GM21717 (cell line): ENCODE results near the gene EFR3B.
"Not testable (repeated sequence)": the region's sequence is repeated elsewhere in the genome, so short reads cannot be mapped to it uniquely, and the experiment has no call there.

Experiments
- ATAC-seq: cut with Tn5 transposase; IDR thresholded peaks from one replicate; pipeline ENCODE4 v1.9.1; 2021; ENCODE audit warnings: mild to moderate bottlenecking, moderate library complexity; ENCODE audit not compliant: unreplicated experiment

Gene EFR3B, protein sequence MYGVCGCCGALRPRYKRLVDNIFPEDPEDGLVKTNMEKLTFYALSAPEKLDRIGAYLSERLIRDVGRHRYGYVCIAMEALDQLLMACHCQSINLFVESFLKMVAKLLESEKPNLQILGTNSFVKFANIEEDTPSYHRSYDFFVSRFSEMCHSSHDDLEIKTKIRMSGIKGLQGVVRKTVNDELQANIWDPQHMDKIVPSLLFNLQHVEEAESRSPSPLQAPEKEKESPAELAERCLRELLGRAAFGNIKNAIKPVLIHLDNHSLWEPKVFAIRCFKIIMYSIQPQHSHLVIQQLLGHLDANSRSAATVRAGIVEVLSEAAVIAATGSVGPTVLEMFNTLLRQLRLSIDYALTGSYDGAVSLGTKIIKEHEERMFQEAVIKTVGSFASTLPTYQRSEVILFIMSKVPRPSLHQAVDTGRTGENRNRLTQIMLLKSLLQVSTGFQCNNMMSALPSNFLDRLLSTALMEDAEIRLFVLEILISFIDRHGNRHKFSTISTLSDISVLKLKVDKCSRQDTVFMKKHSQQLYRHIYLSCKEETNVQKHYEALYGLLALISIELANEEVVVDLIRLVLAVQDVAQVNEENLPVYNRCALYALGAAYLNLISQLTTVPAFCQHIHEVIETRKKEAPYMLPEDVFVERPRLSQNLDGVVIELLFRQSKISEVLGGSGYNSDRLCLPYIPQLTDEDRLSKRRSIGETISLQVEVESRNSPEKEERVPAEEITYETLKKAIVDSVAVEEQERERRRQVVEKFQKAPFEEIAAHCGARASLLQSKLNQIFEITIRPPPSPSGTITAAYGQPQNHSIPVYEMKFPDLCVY

DNA sequence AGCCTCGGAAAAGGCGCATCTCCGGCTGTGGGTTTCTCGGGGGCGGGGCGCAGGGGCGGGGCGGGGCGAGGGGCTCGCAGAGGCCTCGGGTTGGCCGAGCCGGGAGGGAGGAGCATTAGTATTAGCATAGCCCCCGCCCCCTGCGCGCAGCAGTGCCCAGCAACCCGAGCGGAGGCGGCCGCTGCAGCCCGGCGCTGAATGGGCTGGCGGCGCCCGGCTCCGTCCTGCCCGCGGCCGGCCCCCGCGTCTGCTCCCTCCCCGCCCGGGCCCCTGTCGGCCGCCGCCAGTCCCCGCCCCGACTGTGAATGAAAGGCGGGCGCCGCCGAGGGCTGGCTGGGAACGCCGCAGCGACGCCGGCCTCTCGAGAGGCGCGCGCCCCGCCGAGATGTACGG, at the start of gene EFR3B:
EFR3B (plus strand) TSS at position 149 of the 393 bp plus-strand sequence; CDS start at position 386, 237 bp downstream.
- peak; percentile 80 for ATAC-seq

DNA sequence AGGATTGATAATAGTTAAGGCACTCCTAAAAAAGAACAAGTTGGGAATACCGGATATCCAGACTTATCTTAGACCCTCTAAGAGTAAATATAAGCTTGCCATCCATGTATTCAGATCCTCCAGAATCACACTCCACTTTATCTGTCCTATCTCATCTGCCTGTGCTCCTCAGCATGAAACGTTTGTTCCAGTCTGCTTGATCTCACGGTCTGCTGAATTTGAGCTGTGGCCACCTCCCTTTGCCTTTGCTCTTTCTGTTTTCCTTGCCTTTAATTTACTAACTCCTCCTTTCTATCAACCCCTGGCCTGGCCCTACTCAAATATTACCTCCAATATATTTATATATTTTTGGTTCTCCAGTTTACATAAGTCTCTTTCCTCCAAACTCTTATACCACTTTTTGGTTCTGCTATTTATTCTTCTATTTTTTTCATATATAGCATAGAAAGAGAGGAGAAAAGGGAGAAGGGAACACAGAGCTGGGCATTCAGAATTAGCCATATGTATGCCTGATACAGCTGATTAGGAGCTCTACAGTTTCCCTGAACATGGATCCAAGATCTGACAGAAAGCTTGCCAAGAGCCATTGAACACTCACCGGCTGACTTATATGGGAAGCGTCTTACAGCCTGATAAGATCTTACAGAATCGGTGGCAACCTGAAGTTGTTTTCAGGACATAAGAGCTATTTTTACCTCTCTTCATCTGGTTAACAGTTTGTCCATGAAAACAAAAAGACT, 48.3 kb upstream of the EFR3B start:
- ATAC-seq = no peak

DNA sequence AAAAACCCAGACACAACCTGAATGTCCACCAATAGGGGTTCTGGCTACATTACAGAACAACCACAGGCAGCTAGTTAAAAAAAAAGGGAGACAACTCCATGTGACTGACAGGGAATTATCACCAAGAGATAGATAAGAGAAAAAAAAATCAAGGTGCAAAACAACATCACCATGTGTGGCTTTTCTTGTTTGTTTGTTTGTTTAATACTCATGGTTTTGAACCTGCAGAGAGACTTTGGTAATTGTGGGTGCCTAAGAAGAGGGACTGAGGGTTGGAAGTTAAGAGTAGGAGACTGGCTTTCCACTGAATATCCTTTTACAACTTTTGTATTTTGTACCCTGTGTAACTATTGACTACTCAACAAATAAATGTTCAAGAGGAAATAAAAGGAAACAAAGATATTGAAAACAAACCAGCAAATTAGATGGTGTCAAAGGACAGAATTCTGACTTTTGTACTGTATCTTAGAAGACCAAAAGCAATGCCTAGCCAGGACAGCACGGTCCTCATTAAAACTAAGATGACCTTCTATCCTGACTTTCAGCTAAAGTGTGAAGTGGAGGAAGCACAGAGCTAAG, 47.6 kb upstream of the EFR3B start:
- no peak for ATAC-seq

DNA sequence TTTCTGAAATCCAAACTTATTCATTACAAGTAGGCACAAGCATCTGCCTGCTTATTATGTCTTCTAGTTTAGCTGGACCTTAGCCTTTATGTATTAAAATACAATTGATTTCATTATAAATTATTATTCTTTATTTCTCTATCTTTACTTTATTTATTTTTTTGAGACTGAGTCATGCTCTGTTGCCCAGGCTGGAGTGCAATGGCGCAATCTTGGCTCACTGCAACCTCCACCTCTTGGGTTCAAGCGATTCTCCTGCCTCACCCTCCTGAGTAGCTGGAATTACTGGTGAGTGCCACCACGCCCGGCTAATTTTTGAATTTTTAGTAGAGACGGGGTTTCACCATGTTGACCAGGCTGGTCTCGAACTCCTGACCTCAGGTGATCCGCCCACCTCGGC, 42.8 kb upstream of the EFR3B start:
- ATAC-seq = not testable (repeated sequence)

DNA sequence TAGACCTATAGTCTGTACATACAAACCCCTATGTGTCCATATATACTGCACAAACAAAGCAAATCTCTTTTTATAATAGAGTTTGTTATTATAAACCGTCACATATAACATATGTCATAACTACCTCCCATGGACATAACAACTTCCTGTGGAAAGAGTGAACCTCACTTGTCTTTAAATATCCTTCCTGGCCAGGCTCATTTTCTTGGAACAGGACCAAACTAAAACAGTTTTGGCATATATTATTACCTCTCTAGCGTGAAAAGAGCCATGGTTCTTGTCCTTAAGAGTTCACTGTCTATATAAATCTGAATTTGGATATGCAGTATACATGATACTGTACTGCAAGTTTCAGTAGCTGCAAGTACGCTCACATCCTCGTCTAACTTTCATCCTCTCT, 41.8 kb upstream of the EFR3B start:
- ATAC-seq = no peak

DNA sequence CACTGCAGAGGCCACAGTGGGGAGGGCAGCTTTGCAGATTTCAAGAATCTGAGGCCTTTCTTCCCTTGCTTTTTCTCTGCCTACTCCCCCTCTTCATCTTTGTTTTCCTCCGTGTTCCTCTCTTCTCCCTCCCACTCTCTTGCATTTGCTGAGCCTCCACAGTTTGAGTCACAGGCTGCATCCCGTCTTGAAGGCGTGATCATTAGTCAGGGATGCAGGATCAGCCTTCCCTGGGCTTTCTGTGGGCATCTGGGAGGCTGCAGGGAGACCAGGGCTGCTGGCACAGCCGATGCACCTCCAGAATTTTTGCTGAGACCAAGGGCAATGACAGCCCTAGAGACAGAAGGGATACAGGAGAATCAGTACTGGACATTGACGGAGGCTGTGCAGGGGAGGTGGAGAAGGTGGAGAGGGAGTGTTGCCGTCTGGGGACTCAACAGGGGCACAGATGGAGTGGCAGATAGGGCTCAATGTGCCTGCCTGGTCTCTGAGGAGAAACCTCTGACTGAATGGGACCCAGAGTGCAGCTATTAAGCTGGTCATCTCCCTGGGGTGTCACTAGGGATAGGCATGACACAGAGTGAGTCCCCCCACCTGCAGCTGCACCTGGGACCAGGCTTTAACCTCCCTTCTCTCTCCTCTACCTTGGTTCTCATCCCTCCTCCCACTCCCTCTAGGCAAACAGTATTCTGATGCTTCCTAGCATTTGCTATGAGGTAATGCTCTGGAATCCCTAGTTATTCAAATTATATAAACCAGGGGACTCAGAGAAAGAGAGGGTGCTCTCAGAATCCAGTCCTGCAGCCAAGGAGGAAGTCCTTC, 41.2 kb upstream of the EFR3B start:
- no peak for ATAC-seq

DNA sequence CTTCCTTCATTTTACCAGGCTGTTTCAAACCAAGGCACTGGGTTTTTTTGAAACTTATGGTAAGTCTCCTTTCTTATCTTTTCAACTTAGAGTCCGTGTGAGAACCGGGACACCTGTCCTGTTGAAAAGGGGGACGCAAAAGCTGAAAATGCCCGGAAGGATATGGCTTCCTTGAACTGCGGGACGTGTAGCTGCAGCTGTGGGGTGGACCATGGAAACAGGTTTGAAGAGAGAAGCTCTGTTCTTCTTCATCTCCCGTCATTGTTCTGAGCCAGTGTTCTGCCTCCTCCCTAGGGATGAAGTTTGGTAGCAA, 40.6 kb upstream of the EFR3B start:
- no peak for ATAC-seq

DNA sequence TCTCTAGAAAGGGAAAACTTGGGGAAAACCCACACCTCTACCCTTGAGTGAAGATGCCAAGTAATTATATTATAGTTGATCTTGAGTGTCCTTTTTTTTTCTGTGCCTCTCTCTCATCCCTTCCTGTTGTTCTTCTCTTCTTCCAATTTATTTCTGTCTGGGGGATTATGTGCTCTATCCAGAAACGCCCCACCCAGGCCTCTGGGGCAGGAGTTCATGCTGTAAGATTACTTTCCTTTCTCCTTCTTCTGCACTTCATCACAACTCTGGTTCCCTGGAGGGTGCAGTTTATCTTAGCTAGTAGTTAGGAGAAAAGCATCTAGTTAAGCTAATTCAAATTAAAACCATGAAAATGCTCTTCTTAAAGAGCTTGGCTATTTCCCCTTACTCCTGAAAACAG, 39.8 kb upstream of the EFR3B start:
- ATAC-seq = no peak

DNA sequence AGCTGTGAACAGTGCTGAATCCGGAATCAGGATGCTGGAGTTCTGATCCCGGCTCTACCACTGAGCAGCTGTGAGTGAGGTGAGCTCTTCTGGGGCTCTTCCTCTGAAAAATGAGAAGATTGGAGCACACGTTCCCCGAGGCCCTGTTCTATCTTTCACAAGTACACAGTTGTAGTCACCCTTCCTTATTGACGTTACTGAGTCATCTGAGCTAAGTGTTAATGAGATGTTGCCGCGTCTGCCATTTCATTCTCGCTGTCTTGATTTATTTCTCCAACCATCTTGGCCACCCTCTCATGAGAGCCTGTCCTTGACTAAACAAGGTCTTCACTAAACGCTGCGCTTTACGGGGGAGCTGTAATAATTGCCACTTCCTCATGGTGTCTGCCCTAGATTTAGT, 31.9 kb upstream of the EFR3B start:
- ATAC-seq = no peak

DNA sequence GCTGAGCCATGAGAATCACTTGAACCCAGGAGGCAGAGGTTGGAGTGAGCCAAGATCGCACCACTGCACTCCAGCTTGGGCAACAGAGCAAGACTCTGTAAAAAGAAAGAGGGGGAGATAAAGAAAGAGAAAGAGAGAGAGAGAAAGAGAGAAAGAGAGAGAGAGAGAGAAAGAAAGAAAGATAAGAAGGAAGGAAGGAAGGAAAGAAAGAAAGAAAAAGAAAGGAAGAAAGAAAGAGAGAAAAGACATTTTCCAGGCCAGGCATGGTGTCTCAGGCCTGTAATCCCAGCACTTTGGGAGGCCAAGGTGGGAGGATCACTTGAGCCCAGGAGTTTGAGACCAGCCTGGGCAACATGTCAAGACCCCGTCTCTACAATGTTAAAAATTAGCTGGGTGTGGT, 30.5 kb upstream of the EFR3B start:
- not testable (repeated sequence) for ATAC-seq

DNA sequence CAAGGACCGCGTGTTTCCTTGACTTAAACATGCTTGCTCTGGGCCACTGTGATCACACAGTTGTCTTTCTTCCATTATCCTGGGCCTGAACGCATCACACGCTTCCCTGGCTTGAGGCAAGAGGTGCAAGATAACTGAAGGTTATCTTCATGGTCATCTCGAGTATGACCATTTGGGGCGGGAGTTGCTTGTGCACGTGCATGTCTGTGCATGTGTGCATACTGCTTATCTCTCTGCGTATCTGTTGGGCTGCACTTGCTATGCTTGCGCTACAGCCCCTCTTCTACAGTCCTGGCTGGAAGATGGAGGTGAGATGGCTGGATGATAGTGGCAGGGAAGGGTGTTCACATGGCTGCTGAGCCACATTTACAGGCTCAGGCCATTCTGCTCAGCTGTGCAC, 27.2 kb upstream of the EFR3B start:
- no peak for ATAC-seq

DNA sequence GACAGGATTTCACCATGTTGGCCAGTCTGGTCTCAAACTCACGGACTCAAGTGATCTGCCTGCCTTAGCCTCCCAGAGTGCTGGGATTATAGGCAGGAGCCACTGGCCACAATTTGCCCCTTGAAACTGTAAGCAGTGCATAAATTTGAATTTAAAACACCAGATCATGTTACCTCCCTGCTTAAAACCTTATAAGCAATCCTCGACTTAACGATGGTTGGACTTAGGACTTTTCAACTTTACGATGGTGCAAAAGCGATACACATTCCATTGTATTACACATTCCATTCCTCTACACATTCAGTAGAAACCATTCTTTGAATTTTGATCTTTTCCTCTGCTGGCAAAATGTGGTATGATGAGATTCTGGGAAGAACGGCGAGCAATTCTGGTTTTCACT, 23.2 kb upstream of the EFR3B start:
- ATAC-seq = no peak

DNA sequence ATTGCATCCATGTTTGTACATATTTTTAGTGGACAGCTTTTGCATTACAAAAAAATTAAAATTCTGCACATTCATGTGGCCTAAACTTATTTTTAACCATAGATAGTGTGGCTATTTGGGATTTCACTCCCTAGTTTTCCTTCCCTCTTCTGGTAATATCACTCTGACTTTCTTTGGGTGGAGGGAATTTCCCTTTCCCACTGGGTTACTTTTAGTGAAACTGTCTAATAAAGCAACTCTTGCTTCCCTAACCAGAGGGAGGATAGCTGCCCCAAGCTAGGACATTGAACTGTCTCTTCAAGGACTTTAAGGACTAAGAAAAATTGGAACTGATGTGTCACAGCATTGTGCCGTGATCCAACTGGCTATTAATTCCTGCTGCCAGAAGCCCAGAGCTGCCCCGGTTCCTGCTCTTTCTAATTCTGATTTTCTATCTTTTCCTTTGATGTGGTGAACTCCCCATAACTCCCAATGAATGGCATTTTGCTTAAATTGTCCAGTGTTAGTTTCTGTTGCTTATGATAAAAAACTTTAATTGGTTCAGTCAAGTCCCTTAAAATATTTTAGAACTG, 20.0 kb upstream of the EFR3B start:
- ATAC-seq = no peak

DNA sequence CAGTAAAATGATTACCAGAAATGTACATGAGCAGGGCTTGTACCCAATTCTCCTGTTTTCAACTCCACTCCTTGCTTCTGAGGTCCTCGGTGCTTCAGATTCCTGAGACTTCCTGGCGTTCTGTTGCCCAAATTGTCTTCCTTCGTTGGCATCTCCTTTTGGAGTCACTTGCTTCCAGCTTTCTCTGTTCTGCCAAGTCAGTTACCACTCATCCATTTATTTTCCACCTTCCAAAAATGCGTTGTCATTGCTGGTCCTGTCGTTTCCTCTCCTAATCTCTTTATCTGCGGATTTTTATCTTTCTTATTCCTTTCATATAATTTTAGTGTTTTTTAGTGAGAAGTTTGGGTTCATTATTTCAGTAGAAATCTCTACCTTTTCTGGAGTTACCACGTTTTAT, 18.5 kb upstream of the EFR3B start:
- no peak for ATAC-seq

DNA sequence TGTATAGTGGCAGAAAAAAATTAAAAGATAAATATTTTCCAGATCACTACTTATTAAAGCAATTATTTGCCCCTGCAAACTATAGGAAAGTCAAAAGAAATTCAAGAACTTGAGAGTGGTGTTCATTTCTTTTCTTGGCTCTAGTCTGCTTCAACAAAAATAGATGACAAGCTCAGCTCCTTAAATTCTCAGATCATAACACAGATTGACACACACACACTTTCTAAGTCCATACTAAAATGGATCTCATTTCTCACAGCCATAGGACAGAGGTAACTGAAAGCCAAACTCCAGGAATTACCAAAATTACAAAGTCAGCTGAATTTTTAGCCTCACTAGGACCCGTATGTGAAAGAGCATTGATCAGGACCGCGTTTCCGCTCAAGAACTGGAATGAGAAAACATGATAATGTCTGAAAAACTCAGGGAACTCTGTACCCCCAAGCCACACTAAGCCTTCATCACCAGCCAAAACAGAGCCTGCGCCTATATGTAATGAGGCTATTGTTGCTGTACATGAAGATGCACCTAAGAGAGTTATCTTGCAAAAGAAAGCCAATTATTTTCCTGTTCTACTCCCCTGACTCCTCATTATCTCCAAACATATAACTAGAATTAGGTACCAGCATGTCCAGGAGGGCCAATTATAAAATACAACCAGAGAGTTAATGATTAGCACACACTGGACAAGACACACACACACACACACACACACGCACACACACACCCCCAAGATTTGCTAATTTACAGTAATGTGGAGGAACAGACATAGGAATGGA, 16.5 kb upstream of the EFR3B start:
- no peak for ATAC-seq

DNA sequence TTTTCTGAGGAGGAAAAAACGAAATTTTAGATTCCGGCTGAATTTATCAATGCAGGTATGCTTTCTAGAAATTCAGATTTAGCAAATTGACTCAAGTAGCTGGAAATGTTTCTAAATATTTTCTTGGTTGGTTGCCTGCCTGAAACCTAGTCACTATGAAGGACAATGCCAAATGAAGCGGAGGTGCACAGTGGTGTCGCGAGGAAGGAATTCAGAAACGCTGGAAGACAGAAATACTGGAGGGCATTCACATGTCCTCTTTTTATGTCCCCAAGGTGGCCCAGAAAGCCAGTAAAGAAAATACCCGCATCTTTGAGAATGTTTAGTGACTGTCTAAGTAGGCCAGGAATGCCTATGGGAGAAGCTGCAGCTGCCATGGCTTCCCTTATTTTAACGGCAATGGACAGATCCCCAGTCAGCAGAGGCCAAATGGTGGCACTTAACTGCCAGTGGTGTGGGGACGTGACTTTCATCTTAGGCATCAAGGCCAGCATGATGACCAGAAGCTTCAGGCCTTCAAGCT, 15.8 kb upstream of the EFR3B start:
- no peak for ATAC-seq

DNA sequence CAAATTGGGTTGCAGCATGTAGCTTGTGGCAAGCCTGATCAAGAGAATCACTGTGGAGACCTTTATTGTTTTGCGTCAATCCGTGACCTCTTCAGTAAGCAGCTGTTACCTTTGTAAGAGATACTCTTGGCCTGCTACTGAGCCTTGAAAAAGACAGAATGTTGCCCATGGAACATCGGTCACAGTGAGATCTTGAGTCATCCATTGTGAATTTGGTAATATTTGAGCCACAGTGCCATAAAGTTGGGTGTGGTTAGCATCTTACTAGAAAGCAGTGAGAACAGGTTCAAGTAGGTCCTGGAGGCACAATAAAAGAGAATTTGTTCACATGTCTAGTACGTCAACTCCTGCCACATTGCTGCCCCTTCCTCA, 12.7 kb upstream of the EFR3B start:
- no peak for ATAC-seq

DNA sequence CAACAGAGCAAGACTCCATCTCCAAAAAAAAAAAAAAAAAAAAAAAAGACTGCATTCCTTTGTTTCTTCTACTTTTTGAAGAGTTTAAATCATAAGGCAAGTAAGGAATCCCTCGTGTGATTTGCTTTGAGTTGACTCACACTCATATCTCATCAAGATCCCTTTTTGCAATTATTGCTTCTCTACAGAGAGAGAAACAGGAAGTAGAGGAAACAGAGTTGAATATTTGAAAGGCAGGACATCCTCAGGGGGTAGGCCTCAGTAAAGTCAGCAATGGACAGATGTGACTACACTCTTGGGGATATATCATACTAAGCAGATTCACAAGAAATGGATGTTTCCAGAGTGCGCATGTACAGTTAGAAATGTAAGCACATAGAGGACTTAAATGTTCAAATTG, 11.2 kb upstream of the EFR3B start:
- ATAC-seq = no peak

DNA sequence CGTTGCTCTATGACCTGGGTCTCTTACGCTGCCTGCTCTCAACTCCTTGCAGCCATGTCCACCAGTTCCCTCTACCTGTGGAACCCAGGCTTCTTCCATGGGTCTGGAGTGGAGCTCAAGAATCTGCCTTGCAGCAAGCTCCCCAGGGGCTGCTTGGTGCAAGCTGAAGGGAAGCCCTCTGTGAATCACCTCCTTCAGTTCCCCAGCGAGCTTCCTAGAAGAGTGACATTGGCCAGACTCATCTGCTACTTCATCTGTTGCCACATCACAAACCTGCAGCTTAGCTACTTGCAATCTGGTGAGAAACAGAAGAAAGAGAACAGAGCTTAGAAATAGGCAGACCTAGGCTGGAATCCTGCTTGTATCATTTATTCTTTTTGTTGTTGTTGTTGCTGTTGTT, 9.8 kb upstream of the EFR3B start:
- no peak for ATAC-seq
